ENCODE data around the gene PIP5K1C.

DNA sequence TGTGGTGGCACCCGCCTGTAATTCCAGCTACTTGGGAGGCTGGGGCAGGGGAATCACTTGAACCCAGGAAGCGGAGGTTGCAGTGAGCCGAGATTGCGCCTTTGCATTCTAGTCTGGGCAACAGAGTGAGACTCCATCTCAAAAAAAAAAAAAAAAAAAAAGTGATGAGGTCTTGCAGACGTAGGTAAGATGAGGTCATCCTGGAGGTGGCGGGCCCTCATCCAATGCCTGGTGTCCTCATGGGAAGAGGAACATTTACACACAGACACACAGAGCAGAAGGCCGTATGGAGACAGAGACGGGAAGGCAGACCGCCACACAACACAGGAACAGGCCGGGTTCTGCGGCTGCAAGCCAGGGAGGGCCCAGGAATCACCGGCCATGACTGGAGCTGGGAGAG is 78.0 kb downstream of the PIP5K1C start:
- no peak for TF ChIP-seq POLR2A (IDR thresholded peaks at IDR 0.05)
- TF ChIP-seq, protein P1, sequence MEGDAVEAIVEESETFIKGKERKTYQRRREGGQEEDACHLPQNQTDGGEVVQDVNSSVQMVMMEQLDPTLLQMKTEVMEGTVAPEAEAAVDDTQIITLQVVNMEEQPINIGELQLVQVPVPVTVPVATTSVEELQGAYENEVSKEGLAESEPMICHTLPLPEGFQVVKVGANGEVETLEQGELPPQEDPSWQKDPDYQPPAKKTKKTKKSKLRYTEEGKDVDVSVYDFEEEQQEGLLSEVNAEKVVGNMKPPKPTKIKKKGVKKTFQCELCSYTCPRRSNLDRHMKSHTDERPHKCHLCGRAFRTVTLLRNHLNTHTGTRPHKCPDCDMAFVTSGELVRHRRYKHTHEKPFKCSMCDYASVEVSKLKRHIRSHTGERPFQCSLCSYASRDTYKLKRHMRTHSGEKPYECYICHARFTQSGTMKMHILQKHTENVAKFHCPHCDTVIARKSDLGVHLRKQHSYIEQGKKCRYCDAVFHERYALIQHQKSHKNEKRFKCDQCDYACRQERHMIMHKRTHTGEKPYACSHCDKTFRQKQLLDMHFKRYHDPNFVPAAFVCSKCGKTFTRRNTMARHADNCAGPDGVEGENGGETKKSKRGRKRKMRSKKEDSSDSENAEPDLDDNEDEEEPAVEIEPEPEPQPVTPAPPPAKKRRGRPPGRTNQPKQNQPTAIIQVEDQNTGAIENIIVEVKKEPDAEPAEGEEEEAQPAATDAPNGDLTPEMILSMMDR (IDR thresholded peaks at IDR 0.05), result no peak

Data from esophagus squamous epithelium (tissue), 4 donors.